ENCODE results near the gene EVC.
A peak's percentile ranks its signal among the peaks of the same experiment; 100 is the strongest.

The EVC gene

GRCh38 chr4:5751666-5752375, 40.8 kb downstream of the EVC start:
- no peak for DNase-seq (ENCODE audit: low read depth)
- TF ChIP-seq CTCF (IDR thresholded peaks at IDR 0.05; ENCODE audit: control insufficient read depth, insufficient read depth, low read depth, low read length, missing control alignments) = no peak
- no peak overlapping the region for H3K4me3 ChIP-seq (ENCODE audit: control insufficient read depth, low read depth, low read length)

- DNase-seq (ENCODE audit: low read depth) = no peak
- no peak overlapping the region for H3K4me3 ChIP-seq (ENCODE audit: control insufficient read depth, low read depth, low read length)
- no peak for TF ChIP-seq CTCF (IDR thresholded peaks at IDR 0.05; ENCODE audit: control insufficient read depth, insufficient read depth, low read depth, low read length, missing control alignments)
These were observed 41.6 kb downstream of the EVC start for GRCh38 chr4:5752376-5753184.

- no peak for TF ChIP-seq CTCF (IDR thresholded peaks at IDR 0.05; ENCODE audit: control insufficient read depth, insufficient read depth, low read depth, low read length, missing control alignments)
- no peak for DNase-seq (ENCODE audit: low read depth)
- no peak overlapping the region for H3K4me3 ChIP-seq (ENCODE audit: control insufficient read depth, low read depth, low read length)
These were observed 42.4 kb downstream of the EVC start for GRCh38 chr4:5753366-5753765.

GRCh38 chr4:5753766-5754528, 42.9 kb downstream of the EVC start:
- DNase-seq (ENCODE audit: low read depth) = peak; percentile 55
- no peak for TF ChIP-seq CTCF (IDR thresholded peaks at IDR 0.05; ENCODE audit: control insufficient read depth, insufficient read depth, low read depth, low read length, missing control alignments)
- H3K4me3 ChIP-seq (ENCODE audit: control insufficient read depth, low read depth, low read length) = no peak overlapping the region

GRCh38 chr4:5754529-5754881, 43.5 kb downstream of the EVC start:
- DNase-seq (ENCODE audit: low read depth) = no peak
- no peak for TF ChIP-seq CTCF (IDR thresholded peaks at IDR 0.05; ENCODE audit: control insufficient read depth, insufficient read depth, low read depth, low read length, missing control alignments)
- H3K4me3 ChIP-seq (ENCODE audit: control insufficient read depth, low read depth, low read length) = no peak overlapping the region

- TF ChIP-seq CTCF (IDR thresholded peaks at IDR 0.05; ENCODE audit: control insufficient read depth, insufficient read depth, low read depth, low read length, missing control alignments) = no peak
- no peak overlapping the region for H3K4me3 ChIP-seq (ENCODE audit: control insufficient read depth, low read depth, low read length)
- DNase-seq (ENCODE audit: low read depth) = no peak
These were observed 44.2 kb downstream of the EVC start for GRCh38 chr4:5755161-5755560.
